GM12872 (cell line): ENCODE results near the gene APLF.

Source experiments
- CTCF ChIP-seq: IDR thresholded peaks from 3 replicates; pipeline ENCODE4 v1.5.1; 2011; ENCODE audit warnings: low read depth, mild to moderate bottlenecking, low read length, moderate library complexity; ENCODE audit not compliant: insufficient read depth

APLF gene

GRCh38 chr2:68556381-68556780 lies 89.0 kb downstream of the APLF start:
- TF ChIP-seq CTCF: no peak

GRCh38 chr2:68558576-68558975 lies 91.2 kb downstream of the APLF start:
- TF ChIP-seq CTCF: no peak

- TF ChIP-seq CTCF: no peak
These were observed 92.3 kb downstream of the APLF start for GRCh38 chr2:68559692-68560091.

GRCh38 chr2:68560545-68560944 lies 93.2 kb downstream of the APLF start:
- TF ChIP-seq CTCF: no peak

GRCh38 chr2:68561372-68561771 lies 94.0 kb downstream of the APLF start:
- no peak for TF ChIP-seq CTCF

- no peak for TF ChIP-seq CTCF
These were observed 95.5 kb downstream of the APLF start for GRCh38 chr2:68562934-68563333.

GRCh38 chr2:68564426-68564825 lies 97.0 kb downstream of the APLF start:
- no peak for TF ChIP-seq CTCF

GRCh38 chr2:68565273-68565672 lies 97.9 kb downstream of the APLF start:
- TF ChIP-seq CTCF: no peak
